SK-N-SH (cell line): ENCODE data around the gene TP73. TPM values are rescaled to one million over a fixed set of nuclear protein-coding genes. Genes with fewer than 3 reads are reported as not detected.

Source experiments
- CTCF ChIA-PET: fragments of 300-600, 350-600 bp; formaldehyde crosslinking; extraction: SDS; loops from one replicate; lab custom pipeline; 2021; lab: Yijun Ruan, JAX
- POLR2A ChIA-PET: fragments of 350-600 bp; sonication (Branson Sonifier 250); formaldehyde crosslinking; extraction: SDS; loops from one replicate; lab custom pipeline; 2020; ENCODE audit warnings: antibody characterized with exemption, inconsistent platforms; lab: Yijun Ruan, JAX
- DNase-seq: peaks from one replicate; pipeline ENCODE4 v3.0.0; 2012
- H2AFZ ChIP-seq: fragments of 200-600 bp; sonication (generic); 2 replicates; pipeline ENCODE4 v1.8.1; 2016; ENCODE audit warnings: antibody characterized with exemption, mild to moderate bottlenecking, low read depth
- H3F3A ChIP-seq: fragments of 200-600 bp; sonication (generic); replicated peaks from 2 replicates; pipeline ENCODE3; 2016; ENCODE audit warnings: antibody characterized with exemption, mild to moderate bottlenecking; ENCODE audit not compliant: insufficient read depth
- H3K27ac ChIP-seq, 2 experiments: fragments of 200-500 bp in 1 of 2; fragments of 200-600 bp in 1 of 2; sonication (Bioruptor generic) in 1 of 2; sonication (generic), shearing (Covaris generic) in 1 of 2; 2 replicates each; pipeline versions ENCODE4 v1.5.1 to v1.6.1; 2014 to 2016; ENCODE audit warnings: low read depth in 2 of 2, inconsistent platforms in 1 of 2, low read length in 1 of 2, mild to moderate bottlenecking in 1 of 2, mixed read lengths in 1 of 2
- H3K27me3 ChIP-seq: fragments of 200-600 bp; sonication (generic), shearing (Covaris generic); 2 replicates; pipeline ENCODE4 v1.6.1; 2016; ENCODE audit warnings: mixed run types; ENCODE audit not compliant: insufficient read depth
- H3K36me3 ChIP-seq, 2 experiments: fragments of 200-500 bp in 1 of 2; fragments of 200-600 bp in 1 of 2; sonication (Bioruptor generic) in 1 of 2; sonication (generic) in 1 of 2; replicated peaks in 1 of 2; 2 replicates each; pipeline versions ENCODE3 to v1.5.1; 2014 to 2016; ENCODE audit warnings: low read length in 1 of 2, mild to moderate bottlenecking in 1 of 2; ENCODE audit not compliant: insufficient read depth in 2 of 2, control insufficient read depth in 1 of 2
- H3K4me1 ChIP-seq, 2 experiments: fragments of 200-500 bp in 1 of 2; fragments of 200-600 bp in 1 of 2; sonication (Bioruptor generic) in 1 of 2; sonication (generic), shearing (Covaris generic) in 1 of 2; 2 replicates each; pipeline versions ENCODE4 v1.5.1 to v1.6.1; 2014 to 2016; ENCODE audit warnings: low read depth in 1 of 2, low read length in 1 of 2, mixed run types in 1 of 2; ENCODE audit not compliant: insufficient read depth in 2 of 2, control insufficient read depth in 1 of 2
- H3K4me2 ChIP-seq: fragments of 200-600 bp; sonication (generic), shearing (Covaris generic); 2 replicates; pipeline ENCODE4 v1.6.1; 2017; ENCODE audit warnings: mixed run types
- H3K4me3 ChIP-seq, 2 experiments: fragments of 200-500 bp in 1 of 2; fragments of 200-600 bp in 1 of 2; sonication (Bioruptor generic) in 1 of 2; sonication (generic), shearing (Covaris generic) in 1 of 2; 2 replicates each; pipeline versions ENCODE4 v1.5.1 to v1.8.1; 2014 to 2016; ENCODE audit warnings: low read depth in 2 of 2, inconsistent platforms in 1 of 2, low read length in 1 of 2, mild to moderate bottlenecking in 1 of 2, mixed read lengths in 1 of 2, moderate library complexity in 1 of 2
- H3K79me2 ChIP-seq: fragments of 200-600 bp; sonication (generic); 2 replicates; pipeline ENCODE4 v1.8.1; 2017; ENCODE audit warnings: mild to moderate bottlenecking; ENCODE audit not compliant: insufficient read depth
- H3K9ac ChIP-seq: fragments of 200-600 bp; sonication (generic); 2 replicates; pipeline ENCODE4 v1.6.1; 2017; ENCODE audit warnings: mixed run types
- H3K9me2 ChIP-seq: fragments of 200-600 bp; sonication (generic); 2 replicates; pipeline ENCODE4 v1.6.1; 2017; ENCODE audit warnings: mixed run types
- H3K9me3 ChIP-seq: fragments of 200-600 bp; sonication (generic); 2 replicates; pipeline ENCODE4 v1.6.1; 2017; ENCODE audit warnings: mixed run types, mild to moderate bottlenecking, moderate library complexity
- H4K20me1 ChIP-seq: fragments of 200-600 bp; sonication (generic); 2 replicates; pipeline ENCODE4 v1.6.1; 2017; ENCODE audit warnings: mild to moderate bottlenecking, mixed run types; ENCODE audit not compliant: insufficient read depth
- ELF1 ChIP-seq: IDR thresholded peaks from 2 replicates; pipeline ENCODE4 v1.4.0; 2012
- GATA2 ChIP-seq: sonication (generic); formaldehyde crosslinking; IDR thresholded peaks from 2 replicates; pipeline ENCODE4 v1.5.0; 2020; ENCODE audit warnings: mild to moderate bottlenecking, missing genetic modification reagents
- RAD21 ChIP-seq: IDR thresholded peaks from 2 replicates; pipeline ENCODE4 v1.6.1; 2012; ENCODE audit warnings: mild to moderate bottlenecking, low read length
- RFX5 ChIP-seq: IDR thresholded peaks from 2 replicates; pipeline ENCODE4 v1.6.1; 2012; ENCODE audit warnings: mild to moderate bottlenecking, improper control_type of control experiment, low read length
- TEAD4 ChIP-seq: IDR thresholded peaks from 2 replicates; pipeline ENCODE4 v1.4.0; 2012; ENCODE audit warnings: mild to moderate bottlenecking, borderline replicate concordance; ENCODE audit not compliant: insufficient read depth
- USF1 ChIP-seq: IDR thresholded peaks from 2 replicates; pipeline ENCODE4 v1.4.0; 2012; ENCODE audit warnings: low read depth, borderline replicate concordance
- ZBTB33 ChIP-seq: IDR thresholded peaks from 2 replicates; pipeline ENCODE4 v1.4.0; 2012; ENCODE audit warnings: low read depth, borderline replicate concordance
- WGBS: methylation state at CpG from one replicate; pipeline ENCODE4 v1.1.6; 2017; ENCODE audit warnings: low lambda C conversion rate; 5-methylcytosine and 5-hydroxymethylcytosine counted together
- polyA plus RNA-seq, 3 experiments: library from polyadenylated mRNA; depleted of rRNA; stranded (reverse); fragments of >200 nt; gene quantifications; 2 replicates each; pipeline ENCODE4 v1.2.3, GENCODE V29; 2012

TP73 gene
- polyA plus RNA-seq, 1 of the 3 experiments (the other 2 are of a cell fraction) = 0.64 TPM

- no peaks in the 10 kb centered on the region for H4K20me1 ChIP-seq
- 68% methylated on average over 19 of the region's 21 CpGs for WGBS
- no peak overlapping the region for H3K4me2 ChIP-seq
- DNase-seq = no peak
- H3F3A ChIP-seq = no peaks in the 10 kb centered on the region
- no peak overlapping the region for H3K4me3 ChIP-seq
- no peak for TF ChIP-seq RFX5
- TF ChIP-seq RAD21 = no peak
- TF ChIP-seq ELF1 = no peak
- no peak for TF ChIP-seq ZBTB33
- no peaks in the 10 kb centered on the region for H3K27me3 ChIP-seq
- ChIA-PET POLR2A (interaction anchor here (0.7 kb wide), 1 partner anchor 493 kb away, joined by 4 read pairs; no protein-coding TSS in a partner anchor), CTCF (interaction anchor here (0.9 kb wide), 1 partner anchor 18 kb away, joined by 3 read pairs; no protein-coding TSS in a partner anchor)
- no peak overlapping the region for H2AFZ ChIP-seq
- no peaks in the 10 kb centered on the region for H3K36me3 ChIP-seq
- H3K9me3 ChIP-seq = no peaks in the 10 kb centered on the region
- no peaks in the 10 kb centered on the region for H3K79me2 ChIP-seq
- no peaks in the 10 kb centered on the region for H3K9me2 ChIP-seq
- no peak overlapping the region for H3K27ac ChIP-seq
- no peaks in the 10 kb centered on the region for H3K4me1 ChIP-seq
- no peak overlapping the region for H3K9ac ChIP-seq
These were observed 104.1 kb downstream of the TP73 start for GRCh38 chr1:3756394-3756793.

- Histone ChIP-seq H3K27ac (no peak overlapping the region), H3F3A (no peaks in the 10 kb centered on the region), H3K27me3 (no peaks in the 10 kb centered on the region), H2AFZ (no peak overlapping the region), H3K4me1 (no peaks in the 10 kb centered on the region), H3K79me2 (no peaks in the 10 kb centered on the region), H3K9me2 (no peaks in the 10 kb centered on the region), H3K9ac (no peak overlapping the region), H3K9me3 (no peaks in the 10 kb centered on the region), H3K4me2 (no peak overlapping the region), H3K4me3 (no peak overlapping the region), H3K36me3 (no peaks in the 10 kb centered on the region), H4K20me1 (no peaks in the 10 kb centered on the region)
- ChIA-PET CTCF (no interaction called here), POLR2A (interaction anchor here (0.6 to 1.0 kb wide), 2 partner anchors 11 to 18 kb away, joined by 3 read pairs; no protein-coding TSS in a partner anchor)
- DNase-seq = no peak
- TF ChIP-seq USF1 = no peak
- TF ChIP-seq ZBTB33 = no peak
- TF ChIP-seq GATA2 = no peak
- no peak for TF ChIP-seq TEAD4
- WGBS = 48% methylated on average over 6 of the region's 6 CpGs
These were observed 106.8 kb downstream of the TP73 start for GRCh38 chr1:3759164-3759563.
